Esophagus squamous epithelium (tissue), 5 donors: ENCODE data around the gene CILP2. TPM values are rescaled to one million over a fixed set of nuclear protein-coding genes. Genes with fewer than 3 reads are reported as not detected.

Source experiments
- DNase-seq: peaks from one replicate; lab custom pipeline; 2025; lab: John Stamatoyannopoulos, UW
- H3K27ac ChIP-seq, 4 donors: fragments of 200-600 bp; sonication (generic); one replicate each; pipeline ENCODE4 v1.5.1; 2016 to 2019; ENCODE audit warnings: mild to moderate bottlenecking in 1 of 4
- H3K27me3 ChIP-seq, 4 donors: fragments of 200-600 bp; sonication (generic); 1 replicate in 3 of 4; 2 replicates in 1 of 4; pipeline versions ENCODE4 v1.5.1 to v1.6.0; 2017 to 2021; ENCODE audit warnings: antibody characterized with exemption in 1 of 4
- H3K36me3 ChIP-seq, 3 donors: fragments of 200-600 bp; sonication (generic); one replicate each; pipeline ENCODE4 v1.5.1; 2016 to 2019
- H3K4me1 ChIP-seq, 3 donors: fragments of 200-600 bp; sonication (generic); one replicate each; pipeline ENCODE4 v1.5.1; 2017 to 2019
- H3K4me3 ChIP-seq, 4 donors: fragments of 200-600 bp; sonication (generic); 1 replicate in 3 of 4; 2 replicates in 1 of 4; pipeline ENCODE4 v1.5.1; 2016 to 2019; ENCODE audit warnings: mild to moderate bottlenecking in 2 of 4, moderate library complexity in 1 of 4
- H3K9me3 ChIP-seq, 3 donors: fragments of 200-600 bp; sonication (generic); one replicate each; pipeline ENCODE4 v1.5.1; 2016 to 2019
- POLR2A ChIP-seq, 4 donors: fragments of 450-650 bp; IDR thresholded peaks; one replicate each; pipeline ENCODE4 v1.6.1; 2017; ENCODE audit warnings: antibody characterized with exemption in 4 of 4, mild to moderate bottlenecking in 4 of 4, moderate library complexity in 3 of 4
- WGBS, 2 donors: methylation state at CpG; one replicate each; pipeline ENCODE4 v1.1.5; 2018; 5-methylcytosine and 5-hydroxymethylcytosine counted together
- intact Hi-C: fragments of 100-400 bp; cut with DNase I; formaldehyde crosslinking; loops from one replicate; pipeline ENCODE4 v1.15.0; 2022
- total RNA-seq, 4 donors: library from RNA; depleted of rRNA; stranded (reverse); fragments of >200 nt; gene quantifications; one replicate each; pipeline ENCODE4 v1.1.0, GENCODE V29; 2016
- TF ChIP-seq, protein P1 (sequence below), 6 experiments: fragments of 450-650 bp in 4 of 6; fragments of 200-600 bp in 2 of 6; sonication (generic) in 2 of 6; IDR thresholded peaks; one replicate each; pipeline ENCODE4 v1.5.1; 2016 to 2019; ENCODE audit warnings: antibody characterized with exemption in 6 of 6, mild to moderate bottlenecking in 4 of 6, moderate library complexity in 4 of 6
- donor health status: DM: yes; HTN: yes; CAD: no.

Gene CILP2
- total RNA-seq, 4 donors from 2014 or later: under 0.01 TPM; not detected in 3

GRCh38 chr19:19548915-19549759 is 11.1 kb downstream of the CILP2 start:
- Histone ChIP-seq H3K27me3 (peaks cover 0 to 72% (median 0%) of the 10 kb centered on the region in 4 donors), H3K36me3 (no peaks in the 10 kb centered on the region), H3K4me3 (no peak overlapping the region), H3K9me3 (no peaks in the 10 kb centered on the region), H3K27ac (no peak overlapping the region), H3K4me1 (peaks cover 0 to 6% (median 4%) of the 10 kb centered on the region in 3 donors)
- 49 to 58% methylated on average over 6 to 12 of the region's 13 CpGs for WGBS, 2 donors
- TF ChIP-seq, protein P1, sequence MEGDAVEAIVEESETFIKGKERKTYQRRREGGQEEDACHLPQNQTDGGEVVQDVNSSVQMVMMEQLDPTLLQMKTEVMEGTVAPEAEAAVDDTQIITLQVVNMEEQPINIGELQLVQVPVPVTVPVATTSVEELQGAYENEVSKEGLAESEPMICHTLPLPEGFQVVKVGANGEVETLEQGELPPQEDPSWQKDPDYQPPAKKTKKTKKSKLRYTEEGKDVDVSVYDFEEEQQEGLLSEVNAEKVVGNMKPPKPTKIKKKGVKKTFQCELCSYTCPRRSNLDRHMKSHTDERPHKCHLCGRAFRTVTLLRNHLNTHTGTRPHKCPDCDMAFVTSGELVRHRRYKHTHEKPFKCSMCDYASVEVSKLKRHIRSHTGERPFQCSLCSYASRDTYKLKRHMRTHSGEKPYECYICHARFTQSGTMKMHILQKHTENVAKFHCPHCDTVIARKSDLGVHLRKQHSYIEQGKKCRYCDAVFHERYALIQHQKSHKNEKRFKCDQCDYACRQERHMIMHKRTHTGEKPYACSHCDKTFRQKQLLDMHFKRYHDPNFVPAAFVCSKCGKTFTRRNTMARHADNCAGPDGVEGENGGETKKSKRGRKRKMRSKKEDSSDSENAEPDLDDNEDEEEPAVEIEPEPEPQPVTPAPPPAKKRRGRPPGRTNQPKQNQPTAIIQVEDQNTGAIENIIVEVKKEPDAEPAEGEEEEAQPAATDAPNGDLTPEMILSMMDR (IDR thresholded peaks at IDR 0.05): no peak
- TF ChIP-seq POLR2A (IDR thresholded peaks at IDR 0.05): no peak
- intact Hi-C loops: loop anchor here (10.0 kb wide), 1 partner anchor 726 kb away; no protein-coding TSS in a partner anchor
- DNase-seq: no peak

- WGBS, 2 donors: 55 to 69% methylated on average over 2 to 15 of the region's 23 CpGs
- Histone ChIP-seq H3K9me3 (no peaks in the 10 kb centered on the region), H3K27me3 (peaks cover 0 to 70% (median 0%) of the 10 kb centered on the region in 4 donors), H3K4me3 (no peak overlapping the region), H3K4me1 (peaks cover 0 to 6% (median 4%) of the 10 kb centered on the region in 3 donors), H3K36me3 (no peaks in the 10 kb centered on the region), H3K27ac (no peak overlapping the region)
- intact Hi-C loops: loop anchor here (10.0 kb wide), 1 partner anchor 725 kb away; no protein-coding TSS in a partner anchor
- TF ChIP-seq POLR2A (IDR thresholded peaks at IDR 0.05): no peak
- TF ChIP-seq, protein P1 (IDR thresholded peaks at IDR 0.05): no peak
- no peak for DNase-seq
Observed at GRCh38 chr19:19549804-19550464, 11.9 kb downstream of the CILP2 start.

DNA sequence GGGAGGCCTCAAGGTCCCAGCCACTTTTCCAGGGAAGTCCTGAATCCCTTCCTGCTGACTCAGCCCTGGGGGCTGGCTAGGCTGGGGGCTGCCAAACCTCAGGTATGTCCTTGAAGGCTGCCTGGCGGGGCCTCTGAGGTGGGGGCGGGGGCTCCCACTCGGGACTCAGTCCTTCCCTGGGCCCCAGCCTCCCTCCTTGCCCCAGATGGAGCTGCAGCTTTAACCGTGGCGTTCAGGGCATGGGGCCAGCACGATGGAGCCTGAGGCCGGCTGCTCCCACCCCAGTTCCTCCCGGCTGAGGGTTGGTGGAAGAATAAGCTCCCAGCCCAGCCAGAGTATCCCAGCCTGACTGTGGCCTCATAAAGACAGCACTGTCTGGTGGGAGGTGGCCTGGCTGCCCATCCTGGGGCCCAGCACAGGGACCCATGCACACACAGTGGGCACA is 12.4 kb downstream of the CILP2 start:
- no CpG with 5 or more reads among the region's 8 CpGs for WGBS, 2 donors
- Histone ChIP-seq H3K4me3 (no peak overlapping the region), H3K27ac (no peak overlapping the region), H3K4me1 (peaks cover 0 to 6% (median 4%) of the 10 kb centered on the region in 3 donors), H3K9me3 (no peaks in the 10 kb centered on the region), H3K36me3 (no peaks in the 10 kb centered on the region), H3K27me3 (peaks cover 0 to 65% (median 0%) of the 10 kb centered on the region in 4 donors)
- TF ChIP-seq, protein P1 (IDR thresholded peaks at IDR 0.05): no peak
- TF ChIP-seq POLR2A (IDR thresholded peaks at IDR 0.05): no peak
- no peak for DNase-seq
- intact Hi-C loops: no loop called here

- Histone ChIP-seq H3K27ac (no peak overlapping the region), H3K4me1 (peaks cover 0 to 6% (median 4%) of the 10 kb centered on the region in 3 donors), H3K36me3 (no peaks in the 10 kb centered on the region), H3K27me3 (peaks cover 0 to 58% (median 0%) of the 10 kb centered on the region in 4 donors), H3K4me3 (no peak overlapping the region), H3K9me3 (no peaks in the 10 kb centered on the region)
- WGBS, 2 donors: 65 to 75% methylated on average over 4 to 7 of the region's 10 CpGs
- DNase-seq: no peak
- TF ChIP-seq POLR2A (IDR thresholded peaks at IDR 0.05): no peak
- intact Hi-C loops: no loop called here
Observed at GRCh38 chr19:19550972-19551852, 13.1 kb downstream of the CILP2 start.

DNA sequence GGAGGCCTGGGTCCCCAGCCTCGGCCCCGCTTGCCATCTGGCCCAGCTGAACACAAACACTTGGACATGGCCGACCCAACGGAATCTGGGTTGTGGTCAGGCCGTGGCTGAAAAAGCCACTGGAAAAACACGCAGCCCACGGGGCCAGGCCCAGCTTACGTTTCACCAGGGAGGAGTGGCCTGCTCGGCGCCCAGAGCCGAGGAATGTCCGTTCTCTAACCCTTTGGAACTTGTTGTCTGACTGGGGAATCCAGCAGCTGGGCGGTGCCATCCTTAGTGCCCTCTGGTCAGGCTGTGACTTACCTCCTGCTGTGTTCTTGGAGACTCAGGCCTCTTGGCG is 13.8 kb downstream of the CILP2 start:
- DNase-seq: no peak

More for the DNA sequence above, 13.8 kb downstream of the CILP2 start:
- Histone ChIP-seq H3K36me3 (no peaks in the 10 kb centered on the region), H3K9me3 (no peaks in the 10 kb centered on the region), H3K27ac (no peak overlapping the region), H3K27me3 (peaks cover 0 to 52% (median 0%) of the 10 kb centered on the region in 4 donors), H3K4me3 (no peak overlapping the region), H3K4me1 (peaks cover 0 to 1% (median under 1%) of the 10 kb centered on the region in 3 donors)
- intact Hi-C loops: no loop called here
- 58 to 80% methylated on average over 1 to 10 of the region's 14 CpGs for whole genome bisulfite sequencing, 2 donors
- TF ChIP-seq, protein P1 (IDR thresholded peaks at IDR 0.05): no peak
- no peak for TF ChIP-seq POLR2A (IDR thresholded peaks at IDR 0.05)
